Osteocyte (in vitro differentiated cells): Measurements from ENCODE around the gene EGFR. TPM values are rescaled to one million over a fixed set of nuclear protein-coding genes. Genes with fewer than 3 reads are reported as not detected.

Experiments used
- DNase-seq: peaks from one replicate; pipeline ENCODE4 v3.0.0; 2021; ENCODE audit warnings: mixed read lengths; ENCODE audit not compliant: unreplicated experiment; ENCODE audit errors: extremely low spot score
- H3K27ac Mint-ChIP-seq: one replicate; pipeline ENCODE4 v1.8.0; 2021; ENCODE audit warnings: mild to moderate bottlenecking, mixed read lengths; ENCODE audit not compliant: unreplicated experiment
- H3K27me3 Mint-ChIP-seq: one replicate; pipeline ENCODE4 v1.8.0; 2021; ENCODE audit warnings: mixed read lengths; ENCODE audit not compliant: unreplicated experiment
- H3K36me3 Mint-ChIP-seq: one replicate; pipeline ENCODE4 v1.8.0; 2021; ENCODE audit warnings: mixed read lengths; ENCODE audit not compliant: unreplicated experiment
- H3K4me1 Mint-ChIP-seq: one replicate; pipeline ENCODE4 v1.8.0; 2021; ENCODE audit warnings: mixed read lengths; ENCODE audit not compliant: unreplicated experiment
- H3K4me3 Mint-ChIP-seq: one replicate; pipeline ENCODE4 v1.8.0; 2021; ENCODE audit warnings: mild to moderate bottlenecking, moderate library complexity, mixed read lengths; ENCODE audit not compliant: unreplicated experiment
- H3K9me3 Mint-ChIP-seq: one replicate; pipeline ENCODE4 v1.8.0; 2021; ENCODE audit warnings: mixed read lengths; ENCODE audit not compliant: unreplicated experiment
- CTCF ChIP-seq: fragments of 200-600 bp; sonication (generic); IDR thresholded peaks from 2 replicates; pipeline ENCODE4 v1.5.0; 2021; ENCODE audit warnings: antibody characterized with exemption, mild to moderate bottlenecking, moderate library complexity
- long read RNA-seq: library from polyadenylated mRNA; unstranded; transcript quantifications from one replicate; pipeline ENCODE4 v2.0.0, GENCODE V29; 2021
- total RNA-seq: library from RNA; stranded (reverse); gene quantifications from 2 replicates; pipeline ENCODE4 v1.2.1, GENCODE V29; 2021

EGFR gene
- 56.2 and 56.5 TPM in 2 replicates for total RNA-seq
- long read RNA-seq, full-length matches to known transcripts: 2 of 42 reads
- long read RNA-seq, partial matches to known transcripts: 11 of 42 reads
- long read RNA-seq, other reads (novel, unspliced or antisense): 29 of 42 reads

- Mint-ChIP-seq H3K4me3 (peak within 1 kb of the TSS; percentile 79), H3K4me1 (peaks cover 38% of the 10 kb centered on the region), H3K27me3 (no peaks in the 10 kb centered on the region), H3K27ac (peak within 1 kb of the TSS; percentile 47), H3K9me3 (peaks cover 2% of the 10 kb centered on the region), H3K36me3 (no peaks in the 10 kb centered on the region)
- peak; percentile 91 for DNase-seq
- no peak for TF ChIP-seq CTCF
Observed at GRCh38 chr7:55018361-55019190, at the start of gene EGFR. EGFR (plus strand) TSS chr7:55019017; CDS start chr7:55019278, 261 bp downstream.

- H3K4me1 Mint-ChIP-seq: no peaks in the 10 kb centered on the region
- peaks cover 13% of the 10 kb centered on the region for H3K9me3 Mint-ChIP-seq
- H3K27me3 Mint-ChIP-seq: no peaks in the 10 kb centered on the region
- DNase-seq: no peak
- H3K4me3 Mint-ChIP-seq: no peak overlapping the region
- peaks cover 6% of the 10 kb centered on the region for H3K36me3 Mint-ChIP-seq
- no peak overlapping the region for H3K27ac Mint-ChIP-seq
- no peak for TF ChIP-seq CTCF
Observed at GRCh38 chr7:54969208-54969967, 49.4 kb upstream of the EGFR start.

GRCh38 chr7:54972733-54973294, 46.0 kb upstream of the EGFR start:
- Mint-ChIP-seq H3K27me3 (no peaks in the 10 kb centered on the region), H3K4me1 (no peaks in the 10 kb centered on the region), H3K36me3 (peaks cover 7% of the 10 kb centered on the region), H3K4me3 (no peak overlapping the region), H3K9me3 (peaks cover 13% of the 10 kb centered on the region), H3K27ac (no peak overlapping the region)
- DNase-seq: no peak
- no peak for TF ChIP-seq CTCF

GRCh38 chr7:54978364-54979116, 40.3 kb upstream of the EGFR start:
- DNase-seq: no peak
- Mint-ChIP-seq H3K9me3 (no peaks in the 10 kb centered on the region), H3K4me3 (no peak overlapping the region)

More at GRCh38 chr7:54978364-54979116, 40.3 kb upstream of the EGFR start:
- Mint-ChIP-seq H3K27ac (no peak overlapping the region), H3K27me3 (no peaks in the 10 kb centered on the region), H3K36me3 (peaks cover 2% of the 10 kb centered on the region), H3K4me1 (no peaks in the 10 kb centered on the region)
- TF ChIP-seq CTCF: no peak
